ENCODE results near the gene DLG2.

- TF ChIP-seq POLR2A (IDR thresholded peaks at IDR 0.05; ENCODE audit: low read depth, low read length) (no peak), TAF1 (IDR thresholded peaks at IDR 0.05; ENCODE audit: low read depth, low read length) (no peak), SPI1 (IDR thresholded peaks at IDR 0.05; ENCODE audit: low read depth, low read length) (no peak), POLR2AphosphoS5 (IDR thresholded peaks at IDR 0.05; ENCODE audit: low read depth, low read length) (no peak), POU2F2 (IDR thresholded peaks at IDR 0.05; ENCODE audit: low read depth, low read length) (no peak)
Observed at GRCh38 chr11:83881428-83881827, 1745.7 kb downstream of the DLG2 start.

Measured in GM12891 (cell line).